ENCODE data around the gene AGBL4. TPM values are rescaled to one million over a fixed set of nuclear protein-coding genes. Genes with fewer than 3 reads are reported as not detected.

AGBL4 gene
- total and polyA plus RNA-seq, 10 donors: 0.05 to 1.8 (median 0.32) TPM; not detected in 1

GRCh38 chr1:49199564-49199963 lies 824.2 kb downstream of the AGBL4 start:
- peaks cover 0 to 48% (median 15%) of the 10 kb centered on the region in 8 donors for H3K9me3 ChIP-seq
- no peak overlapping the region for H3K27ac ChIP-seq
- H3K27me3 ChIP-seq (replicated peaks in 1 of 7): peaks cover 0 to 14% (median 0%) of the 10 kb centered on the region in 7 donors
- DNase-seq: no peak
- no peaks in the 10 kb centered on the region for H3K36me3 ChIP-seq
- intact Hi-C loops (cut with DNase I; ENCODE audit: low total_unique reads): no loop called here
- TF ChIP-seq CTCF (IDR thresholded peaks at IDR 0.05 in 8 of 11, conservative IDR thresholded peaks at IDR 0.05 in 3 of 11) (no peak), POLR2A (IDR thresholded peaks at IDR 0.05) (no peak), POLR2AphosphoS5 (IDR thresholded peaks at IDR 0.05) (no peak)
- H3K4me1 ChIP-seq: no peaks in the 10 kb centered on the region
- H3K4me3 ChIP-seq: no peak overlapping the region

DNA sequence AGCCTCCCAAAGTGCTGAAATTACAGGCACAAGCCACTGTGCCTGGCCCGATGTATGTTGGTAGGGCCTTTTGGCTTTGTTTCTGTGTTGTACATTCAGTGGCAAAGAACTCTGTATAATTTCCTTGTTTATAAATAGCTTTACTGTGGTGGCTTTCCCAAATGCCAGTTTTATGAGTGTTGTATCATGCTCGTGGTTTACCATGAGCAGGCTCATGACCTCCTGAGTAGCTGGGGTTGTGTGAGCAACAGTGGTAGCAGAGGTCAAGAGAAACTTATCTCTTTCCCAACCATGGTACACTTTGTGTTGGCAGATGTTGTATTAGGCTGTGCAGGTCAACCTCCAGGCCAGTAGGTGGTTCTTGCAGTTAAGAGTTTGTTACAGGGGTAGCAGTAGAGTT lies 826.7 kb downstream of the AGBL4 start:
- peaks cover 0 to 54% (median 22%) of the 10 kb centered on the region in 8 donors for H3K9me3 ChIP-seq

GRCh38 chr1:49190138-49190537 lies 833.6 kb downstream of the AGBL4 start:
- H3K4me1 ChIP-seq: no peaks in the 10 kb centered on the region
- intact Hi-C loops (cut with DNase I; ENCODE audit: low total_unique reads): no loop called here
- H3K27ac ChIP-seq: no peak overlapping the region
- no peak overlapping the region for H3K4me3 ChIP-seq
- H3K36me3 ChIP-seq: no peaks in the 10 kb centered on the region
- H3K9me3 ChIP-seq: peaks cover 0 to 38% (median 21%) of the 10 kb centered on the region in 8 donors
- TF ChIP-seq CTCF (IDR thresholded peaks at IDR 0.05 in 8 of 11, conservative IDR thresholded peaks at IDR 0.05 in 3 of 11): no peak
- no peak for TF ChIP-seq POLR2AphosphoS5 (IDR thresholded peaks at IDR 0.05)
- TF ChIP-seq POLR2A (IDR thresholded peaks at IDR 0.05): no peak
- WGBS, 5 donors: 82 to 95% (median 83%) methylated on average over 1 of the region's 1 CpG
- no peak for DNase-seq
- no peaks in the 10 kb centered on the region for H3K27me3 ChIP-seq (replicated peaks in 1 of 7)

More for the DNA sequence above, 826.7 kb downstream of the AGBL4 start:
- Histone ChIP-seq H3K4me1 (no peaks in the 10 kb centered on the region), H3K36me3 (no peaks in the 10 kb centered on the region), H3K27me3 (replicated peaks in 1 of 7) (peaks cover 0 to 14% (median 0%) of the 10 kb centered on the region in 7 donors), H3K4me3 (no peak overlapping the region), H3K27ac (no peak overlapping the region)
- no peak for TF ChIP-seq CTCF (IDR thresholded peaks at IDR 0.05 in 8 of 11, conservative IDR thresholded peaks at IDR 0.05 in 3 of 11)
- no peak for TF ChIP-seq POLR2A (IDR thresholded peaks at IDR 0.05)
- TF ChIP-seq POLR2AphosphoS5 (IDR thresholded peaks at IDR 0.05): no peak
- no peak for DNase-seq
- intact Hi-C loops (cut with DNase I; ENCODE audit: low total_unique reads): no loop called here
- WGBS, 5 donors: 78 to 92% (median 84%) methylated on average over 2 of the region's 2 CpGs

- intact Hi-C loops (cut with DNase I; ENCODE audit: low total_unique reads): no loop called here
- TF ChIP-seq POLR2AphosphoS5 (IDR thresholded peaks at IDR 0.05): no peak
- no peak for TF ChIP-seq POLR2A (IDR thresholded peaks at IDR 0.05)
- no peak overlapping the region for H3K4me3 ChIP-seq
- H3K27ac ChIP-seq: no peak overlapping the region
- no peak for DNase-seq
- WGBS, 5 donors: 87 to 94% (median 92%) methylated on average over 3 of the region's 3 CpGs
- H3K27me3 ChIP-seq (replicated peaks in 1 of 7): no peaks in the 10 kb centered on the region
- H3K4me1 ChIP-seq: no peaks in the 10 kb centered on the region
- no peaks in the 10 kb centered on the region for H3K36me3 ChIP-seq
- H3K9me3 ChIP-seq: peaks cover 0 to 16% (median 4%) of the 10 kb centered on the region in 8 donors
Measured at GRCh38 chr1:49187056-49187455, 836.7 kb downstream of the AGBL4 start.
